Lung (tissue), 12 donors: Measurements from ENCODE around the gene NUDT1. TPM values are rescaled to one million over a fixed set of nuclear protein-coding genes. Genes with fewer than 3 reads are reported as not detected.

Experiments
- ATAC-seq: fragments of 200-7000 bp; cut with Tn5 transposase; one replicate; pipeline ENCODE4 v1.9.1; 2020; ENCODE audit warnings: moderate number of reproducible peaks; ENCODE audit not compliant: insufficient read depth, low FRiP score
- DNase-seq, 3 donors: peaks; one replicate each; pipeline ENCODE4 v3.0.0-alpha.2; 2013 to 2017
- H3K27ac ChIP-seq, 2 donors: one replicate each; pipeline ENCODE4 v1.5.1; 2013; ENCODE audit warnings: mild to moderate bottlenecking in 2 of 2, moderate library complexity in 2 of 2, control low read depth in 1 of 2, inconsistent platforms in 1 of 2, low read depth in 1 of 2, low read length in 1 of 2
- H3K27me3 ChIP-seq, 3 donors: one replicate each; pipeline ENCODE4 v1.5.1; 2013; ENCODE audit warnings: low read length in 2 of 3; ENCODE audit not compliant: control insufficient read depth in 3 of 3, insufficient read depth in 3 of 3
- H3K36me3 ChIP-seq, 4 donors: one replicate each; pipeline ENCODE4 v1.5.1; 2013; ENCODE audit warnings: low read length in 4 of 4, mild to moderate bottlenecking in 1 of 4, moderate library complexity in 1 of 4; ENCODE audit not compliant: control insufficient read depth in 4 of 4, insufficient read depth in 4 of 4
- H3K4me1 ChIP-seq, 5 donors: one replicate each; pipeline ENCODE4 v1.5.1; 2013; ENCODE audit warnings: low read length in 5 of 5, mild to moderate bottlenecking in 2 of 5, moderate library complexity in 1 of 5; ENCODE audit not compliant: control insufficient read depth in 5 of 5, insufficient read depth in 5 of 5
- H3K4me3 ChIP-seq: one replicate; pipeline ENCODE4 v1.5.1; 2013; ENCODE audit warnings: mild to moderate bottlenecking, control low read depth, moderate library complexity
- H3K9ac ChIP-seq, 2 donors: one replicate each; pipeline ENCODE4 v1.5.1; 2013; ENCODE audit warnings: low read length in 2 of 2, control low read depth in 1 of 2; ENCODE audit not compliant: insufficient read depth in 1 of 2
- H3K9me3 ChIP-seq, 4 donors: one replicate each; pipeline ENCODE4 v1.5.1; 2013; ENCODE audit warnings: low read length in 3 of 4, mild to moderate bottlenecking in 1 of 4, moderate library complexity in 1 of 4; ENCODE audit not compliant: control insufficient read depth in 4 of 4, insufficient read depth in 3 of 4
- CTCF ChIP-seq: IDR thresholded peaks from 2 replicates; pipeline ENCODE4 v1.5.1; 2012; ENCODE audit warnings: mild to moderate bottlenecking; ENCODE audit errors: control extremely low read depth, extremely low read depth
- WGBS, 2 donors: extraction: QIAGEN DNeasy Blood & Tissue Kit; methylation state at CpG; one replicate each; pipeline ENCODE4 v1.1.7; 2013; 5-methylcytosine and 5-hydroxymethylcytosine counted together
- polyA plus RNA-seq, 2 donors: library from polyadenylated mRNA; stranded (reverse); fragments of 200-250 nt; gene quantifications; one replicate each; pipeline ENCODE4 v1.2.1, GENCODE V29; 2013
- total RNA-seq, 2 donors: library from RNA; depleted of rRNA in 1 of 2; stranded (reverse); fragments of >200 nt in 1 of 2; gene quantifications; one replicate each; pipeline ENCODE4 v1.2.1, GENCODE V29; 2014 to 2021
- donor health status: control.
- donor health status: control.
- donor health status: Bipolar disorder and iron deficiency.
- donor health status: healthy.
- donor health status: DM: yes; HTN: yes; CAD: no.

The NUDT1 gene
- total and polyA plus RNA-seq, 4 donors, result 9.3 to 24.7 (median 18.5) TPM

- H3K27ac ChIP-seq, result peak overlapping the region in 1 of 2 donors; percentile 75
- H3K4me3 ChIP-seq, result no peak overlapping the region
- H3K36me3 ChIP-seq, result peaks cover 0 to 58% (median 33%) of the 10 kb centered on the region in 4 donors
- H3K9me3 ChIP-seq, result no peaks in the 10 kb centered on the region
- H3K9ac ChIP-seq, result no peak overlapping the region
- DNase-seq, result no peak
- TF ChIP-seq CTCF, result no peak
- H3K4me1 ChIP-seq, result peaks cover 0 to 7% (median 0%) of the 10 kb centered on the region in 5 donors
- 88 to 98% methylated on average over 13 of the region's 13 CpGs for WGBS, 2 donors
- ATAC-seq, result no peak
- H3K27me3 ChIP-seq, result no peaks in the 10 kb centered on the region
These were observed 17.5 kb upstream of the NUDT1 start for GRCh38 chr7:2224491-2224928.

- H3K36me3 ChIP-seq, result peaks cover 0 to 56% (median 36%) of the 10 kb centered on the region in 4 donors
- peak overlapping the region in 1 of 2 donors; percentile 75 for H3K27ac ChIP-seq
- no peak for TF ChIP-seq CTCF
- WGBS, 2 donors, result 74 to 79% methylated on average over 4 of the region's 4 CpGs
- DNase-seq (no peak), ATAC-seq (peak; percentile 74)
- no peak overlapping the region for H3K9ac ChIP-seq
- no peaks in the 10 kb centered on the region for H3K9me3 ChIP-seq
- peaks cover 0 to 7% (median 0%) of the 10 kb centered on the region in 5 donors for H3K4me1 ChIP-seq
- H3K4me3 ChIP-seq, result no peak overlapping the region
- H3K27me3 ChIP-seq, result no peaks in the 10 kb centered on the region
These were observed 17.1 kb upstream of the NUDT1 start for GRCh38 chr7:2224934-2225333.

GRCh38 chr7:2225336-2225735 lies 16.7 kb upstream of the NUDT1 start:
- peak overlapping the region in 1 of 2 donors; percentile 75 for H3K27ac ChIP-seq
- 74 to 89% methylated on average over 14 of the region's 14 CpGs for WGBS, 2 donors

More at GRCh38 chr7:2225336-2225735, 16.7 kb upstream of the NUDT1 start:
- no peaks in the 10 kb centered on the region for H3K27me3 ChIP-seq
- DNase-seq, result no peak
- peaks cover 0 to 7% (median 0%) of the 10 kb centered on the region in 5 donors for H3K4me1 ChIP-seq
- H3K9me3 ChIP-seq, result no peaks in the 10 kb centered on the region
- ATAC-seq, result peak; percentile 76
- H3K36me3 ChIP-seq, result peaks cover 0 to 60% (median 36%) of the 10 kb centered on the region in 4 donors
- no peak overlapping the region for H3K4me3 ChIP-seq
- no peak overlapping the region for H3K9ac ChIP-seq
- TF ChIP-seq CTCF, result no peak
